Right lobe of liver (tissue), 4 donors: ENCODE results near the gene TRIM38.

ENCODE experiments used
- CTCF ChIP-seq, 4 donors: fragments of 200-600 bp in 3 of 4; fragments of 450-650 bp in 1 of 4; IDR thresholded peaks; one replicate each; pipeline versions ENCODE4 v1.5.1 to v1.8.0; 2016 to 2022; ENCODE audit warnings: antibody characterized with exemption in 4 of 4, mild to moderate bottlenecking in 2 of 4
- POLR2A ChIP-seq: fragments of 450-650 bp; IDR thresholded peaks from one replicate; pipeline ENCODE4 v1.6.1; 2017; ENCODE audit warnings: antibody characterized with exemption, mild to moderate bottlenecking
- donor health status: DM: no; HTN: no; CAD: no.
- donor health status: DM: no; HTN: no; CAD: no.
- donor health status: DM: no; HTN: yes; CAD: no.

- TF ChIP-seq CTCF (IDR thresholded peaks at IDR 0.05) (no peak), POLR2A (no peak)
Measured at GRCh38 chr6:26022737-26023136, 60.1 kb downstream of the TRIM38 start.
